Stimulated activated CD4-positive, alpha-beta T cell treated with anti-CD3 and anti-CD28 coated beads, TNF-alpha, amount 100 ng/mL, for 1 hour (primary cell): ENCODE measurements around the gene CLEC3A.
"Not testable (repeated sequence)": the region's sequence is repeated elsewhere in the genome, so short reads cannot be mapped to it uniquely, and the experiment has no call there.

Experiments
- DNase-seq, 3 donors: peaks; one replicate each; pipeline ENCODE4 v3.0.0-alpha.2; 2020; ENCODE audit warnings: low read depth in 3 of 3, low spot score in 1 of 3

Gene CLEC3A

GRCh38 chr16:78028018-78028417 lies 5.7 kb downstream of the CLEC3A start:
- no peak for DNase-seq

DNA sequence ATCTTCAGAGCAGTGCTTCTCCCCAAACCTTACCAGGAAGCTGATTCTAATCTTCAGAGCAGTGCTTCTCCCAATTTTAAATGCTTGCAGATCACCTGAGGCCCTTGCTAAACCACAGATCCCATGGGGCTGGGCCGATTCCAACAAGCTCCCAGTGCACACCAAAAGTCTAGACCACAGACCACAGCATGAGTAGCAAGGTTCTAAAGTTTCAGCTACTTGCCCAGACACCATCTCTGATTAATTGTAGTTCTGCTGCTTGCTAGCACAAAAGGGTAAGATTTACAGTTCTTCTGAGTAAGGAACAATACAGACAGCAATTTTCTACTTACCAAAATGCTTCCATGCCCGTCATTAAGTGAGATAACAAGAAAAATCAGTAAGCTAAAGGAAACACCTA lies 12.2 kb downstream of the CLEC3A start:
- no peak for DNase-seq

DNA sequence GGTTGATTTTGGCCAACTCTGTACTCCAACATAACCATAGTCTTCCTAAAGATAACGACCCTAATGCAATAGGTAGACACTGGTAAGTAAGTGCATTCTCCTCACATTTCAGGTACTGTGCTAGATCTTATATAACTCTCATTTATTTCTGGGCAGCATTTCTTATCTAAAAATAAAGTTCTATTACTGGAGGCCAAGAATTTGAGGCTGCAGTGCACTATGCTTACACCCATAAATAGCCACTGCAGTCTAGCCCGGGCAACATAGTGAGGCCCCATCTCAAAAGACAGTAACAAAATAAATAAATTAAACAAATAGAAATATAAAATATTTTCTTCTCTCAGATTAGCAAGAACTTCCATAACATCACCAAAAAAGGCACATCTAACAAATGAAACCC lies 12.7 kb downstream of the CLEC3A start:
- no peak for DNase-seq

GRCh38 chr16:78040396-78040795 lies 18.0 kb downstream of the CLEC3A start:
- no peak for DNase-seq

GRCh38 chr16:78045865-78046581 lies 23.7 kb downstream of the CLEC3A start:
- no peak for DNase-seq

DNA sequence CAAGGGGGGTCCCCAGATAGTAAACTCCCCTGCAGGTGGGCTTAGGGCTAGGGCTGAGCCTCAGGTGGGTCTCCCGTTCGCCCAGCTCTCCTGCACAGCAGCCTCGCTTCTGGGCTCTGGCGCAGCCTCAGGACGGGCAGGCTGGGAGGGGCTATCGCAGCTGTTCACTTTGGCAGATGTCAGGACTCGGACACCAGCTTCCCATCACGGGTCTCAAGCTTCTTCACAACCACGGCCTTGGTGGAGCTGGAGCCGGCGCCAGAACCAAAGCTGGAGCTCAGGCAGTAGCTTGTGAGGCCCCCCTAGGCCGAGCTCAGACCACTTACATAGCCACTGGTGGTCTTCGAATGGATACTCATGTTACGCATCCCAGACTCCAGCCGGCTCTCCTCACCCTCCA lies 26.0 kb downstream of the CLEC3A start:
- DNase-seq, result no peak

DNA sequence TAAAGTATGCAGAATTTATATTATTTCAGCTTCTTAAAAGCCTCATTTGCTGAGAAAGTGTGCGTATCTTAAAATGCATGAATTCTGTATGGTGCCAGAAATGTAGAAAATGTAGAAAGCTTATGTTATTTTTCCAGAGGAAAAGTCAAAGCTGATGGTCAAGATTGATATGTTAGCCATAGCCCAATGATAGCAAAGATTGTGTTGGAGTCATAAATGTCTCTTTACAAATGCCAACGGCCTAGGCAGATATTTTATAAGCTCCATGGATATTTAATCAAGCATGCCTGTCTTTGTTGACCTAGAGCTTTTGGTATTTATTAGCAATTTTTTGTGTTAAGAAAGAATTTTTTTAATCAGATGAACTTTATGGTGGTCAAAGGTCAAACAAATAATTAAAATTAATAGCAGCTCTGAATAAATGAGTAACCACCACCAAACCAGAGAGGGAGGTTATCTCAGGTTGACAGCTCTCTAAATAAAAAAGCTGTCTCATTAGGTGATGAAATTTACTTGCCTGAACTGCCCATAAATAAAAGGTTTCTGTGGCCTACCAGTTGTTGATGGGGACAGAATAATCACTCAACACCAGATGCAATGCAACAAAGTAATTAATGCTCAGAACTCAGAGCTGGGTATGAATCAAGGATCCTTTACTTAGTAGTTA lies 28.5 kb downstream of the CLEC3A start:
- DNase-seq, result no peak

DNA sequence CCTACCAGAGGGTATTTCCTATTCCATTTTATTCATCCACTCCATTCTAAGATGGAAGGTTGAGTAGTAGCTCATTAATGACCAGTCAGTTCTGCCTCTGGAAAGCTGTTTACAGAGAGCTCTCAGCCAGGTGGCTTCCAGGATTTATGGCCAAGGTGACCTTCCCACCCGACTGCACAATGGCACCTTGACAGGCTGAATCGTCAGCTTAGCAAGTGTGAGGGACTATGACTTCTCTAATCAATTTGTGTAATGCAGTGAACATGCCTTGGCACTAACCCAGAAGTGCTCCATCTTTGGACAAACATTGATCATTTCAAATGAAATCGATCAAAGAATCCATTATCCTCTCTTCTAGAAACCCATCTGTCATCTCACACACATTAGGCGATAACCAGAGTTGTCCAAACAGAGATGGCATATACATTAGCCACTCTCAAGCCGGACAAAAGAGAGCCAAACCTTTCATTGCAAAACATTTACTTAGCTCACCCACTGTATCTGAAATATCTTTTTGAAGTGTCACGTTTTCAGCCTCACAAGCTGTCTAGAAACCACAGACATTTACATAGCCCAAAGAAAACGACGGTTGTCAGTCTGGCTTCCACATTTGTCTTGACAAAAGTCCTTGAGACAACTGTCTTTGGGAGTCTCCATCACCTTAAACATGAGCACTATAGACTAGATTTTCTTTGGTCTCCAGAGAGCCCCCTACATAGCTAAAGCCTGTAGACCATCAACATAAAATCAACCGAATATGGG lies 35.6 kb downstream of the CLEC3A start:
- DNase-seq, result no peak

DNA sequence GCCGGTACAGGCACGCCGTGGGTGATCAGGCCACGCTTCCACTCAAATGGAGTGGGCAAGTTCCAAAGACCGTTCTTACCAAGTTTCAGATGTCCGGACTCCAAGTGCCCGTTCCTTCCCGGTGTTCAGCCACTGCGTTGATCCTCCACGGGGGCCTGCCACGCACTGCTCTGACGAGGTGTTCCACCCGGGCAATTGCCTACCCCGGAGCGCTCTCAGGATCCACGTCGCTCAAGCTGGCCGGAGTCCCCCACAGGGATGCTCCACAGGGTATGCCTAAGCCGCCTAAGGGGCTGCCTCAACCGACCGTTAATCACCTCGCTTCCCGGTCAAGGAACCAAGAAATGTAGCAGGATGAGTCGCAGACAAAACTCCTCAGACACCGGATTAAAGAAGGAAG lies 37.5 kb downstream of the CLEC3A start:
- not testable (repeated sequence) for DNase-seq

- no peak for DNase-seq
Measured at GRCh38 chr16:78060295-78060694, 37.9 kb downstream of the CLEC3A start.

- no peak for DNase-seq
Measured at GRCh38 chr16:78060809-78061208, 38.5 kb downstream of the CLEC3A start.

GRCh38 chr16:78065319-78065718 lies 43.0 kb downstream of the CLEC3A start:
- DNase-seq, result no peak

GRCh38 chr16:78069913-78070312 lies 47.6 kb downstream of the CLEC3A start:
- DNase-seq, result no peak

DNA sequence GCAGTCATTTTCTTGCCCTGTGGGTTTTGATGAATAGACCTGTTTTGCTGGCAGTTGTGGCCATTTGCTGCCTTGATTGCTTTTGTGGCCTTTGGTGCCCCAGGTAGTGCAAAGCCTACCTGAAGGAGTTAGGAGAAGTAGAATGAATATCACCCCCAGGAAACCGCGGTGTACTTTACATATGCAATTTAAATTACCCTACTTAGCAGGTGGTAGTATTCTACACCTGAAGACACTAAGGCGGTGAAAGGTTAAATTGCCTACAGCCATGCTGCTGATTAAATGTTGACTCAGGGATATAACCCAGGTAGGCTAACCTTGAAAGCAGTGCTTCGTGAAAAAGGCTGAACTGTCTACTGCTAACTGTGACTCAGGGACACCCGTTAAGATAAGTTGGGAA lies 49.9 kb downstream of the CLEC3A start:
- DNase-seq, result no peak

- DNase-seq, result no peak
Measured at GRCh38 chr16:78075800-78076199, 53.5 kb downstream of the CLEC3A start.

DNA sequence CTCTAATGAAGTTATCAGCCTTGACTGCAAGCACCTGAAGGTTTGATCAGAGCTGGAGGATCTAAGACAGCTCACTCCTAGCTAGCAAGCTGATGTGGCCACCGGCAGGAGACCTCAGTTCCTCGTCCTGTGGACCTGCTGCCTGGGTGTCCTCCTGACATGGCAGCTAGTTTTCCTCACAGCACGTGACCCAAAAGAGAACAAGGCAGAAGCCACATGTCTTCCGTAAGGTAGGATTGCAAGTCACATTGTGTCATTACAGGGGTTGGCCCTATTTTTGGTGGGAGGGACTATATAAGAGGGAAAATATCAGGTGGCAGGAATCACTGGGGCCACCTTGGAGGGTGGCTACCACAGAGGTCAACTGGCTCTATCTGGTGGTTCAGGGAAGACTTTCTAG lies 59.0 kb downstream of the CLEC3A start:
- no peak for DNase-seq
